ENCODE results near the gene GIT1. TPM values are rescaled to one million over a fixed set of nuclear protein-coding genes. Genes with fewer than 3 reads are reported as not detected.

The GIT1 gene
- total RNA-seq, 4 donors from 2014 or later: 39.2 to 71.8 (median 41.3) TPM

GRCh38 chr17:29591146-29591736 is 1.8 kb upstream of the GIT1 start:
- in situ Hi-C loops (cut with MboI; ENCODE audit: low pct_ligation_motif_present in 1 of 4, low pct_unique_long_range_greater_than_20kb in 1 of 4, low sequenced_read_pairs in 3 of 4) (no loop called here), intact Hi-C loops (cut with DNase I; ENCODE audit: low total_unique reads) (no loop called here)
- Histone ChIP-seq H3K4me3 (peak overlapping the region in 2 of 4 donors; percentile 8 to 30), H3K27ac (peak overlapping the region; percentile 85 to 93 (median 90)), H3K4me1 (peaks cover 40 to 63% (median 56%) of the 10 kb centered on the region in 4 donors), H3K27me3 (no peaks in the 10 kb centered on the region), H3K9me3 (no peaks in the 10 kb centered on the region), H3K36me3 (no peaks in the 10 kb centered on the region)
- 10 to 28% methylated on average over 2 to 28 of the region's 31 CpGs for WGBS, 2 donors (ENCODE audit: low coverage in 1 of 2)
- TF ChIP-seq EP300 (IDR thresholded peaks at IDR 0.05; ENCODE audit: low read depth) (no peak), CTCF (IDR thresholded peaks at IDR 0.05) (no peak), POLR2A (IDR thresholded peaks at IDR 0.05) (no peak), POLR2AphosphoS5 (IDR thresholded peaks at IDR 0.05) (no peak)
- peak; percentile 42 for DNase-seq

GRCh38 chr17:29590411-29591145 is 1.1 kb upstream of the GIT1 start:
- H3K27ac ChIP-seq: peak overlapping the region; percentile 85 to 93 (median 90)
- in situ Hi-C loops (cut with MboI; ENCODE audit: low pct_ligation_motif_present in 1 of 4, low pct_unique_long_range_greater_than_20kb in 1 of 4, low sequenced_read_pairs in 3 of 4) (no loop called here), intact Hi-C loops (cut with DNase I; ENCODE audit: low total_unique reads) (no loop called here)
- WGBS, 2 donors (ENCODE audit: low coverage in 1 of 2): 56% methylated on average over 25 of the region's 30 CpGs; no CpG with 5 or more reads in 1 of the 2 donors
- TF ChIP-seq EP300 (IDR thresholded peaks at IDR 0.05; ENCODE audit: low read depth): no peak
- no peak for TF ChIP-seq CTCF (IDR thresholded peaks at IDR 0.05)
- no peak for TF ChIP-seq POLR2A (IDR thresholded peaks at IDR 0.05)
- no peak for TF ChIP-seq POLR2AphosphoS5 (IDR thresholded peaks at IDR 0.05)
- no peaks in the 10 kb centered on the region for H3K9me3 ChIP-seq
- H3K4me3 ChIP-seq: peak overlapping the region in 2 of 4 donors; percentile 46 to 57
- H3K27me3 ChIP-seq: no peaks in the 10 kb centered on the region
- H3K4me1 ChIP-seq: peaks cover 40 to 63% (median 56%) of the 10 kb centered on the region in 4 donors
- H3K36me3 ChIP-seq: no peaks in the 10 kb centered on the region
- peak; percentile 18 for DNase-seq

GRCh38 chr17:29588562-29589411 is 661 bp downstream of the GIT1 start:
- in situ Hi-C loops (cut with MboI; ENCODE audit: low pct_ligation_motif_present in 1 of 4, low pct_unique_long_range_greater_than_20kb in 1 of 4, low sequenced_read_pairs in 3 of 4) (no loop called here), intact Hi-C loops (cut with DNase I; ENCODE audit: low total_unique reads) (no loop called here)
- no peaks in the 10 kb centered on the region for H3K36me3 ChIP-seq
- peak overlapping the region; percentile 69 to 87 (median 84) for H3K4me3 ChIP-seq
- H3K27me3 ChIP-seq: no peaks in the 10 kb centered on the region
- peak; percentile 43 for DNase-seq
- no peaks in the 10 kb centered on the region for H3K9me3 ChIP-seq
- WGBS, 2 donors (ENCODE audit: low coverage in 1 of 2): 2% methylated on average over 29 of the region's 72 CpGs; no CpG with 5 or more reads in 1 of the 2 donors
- TF ChIP-seq POLR2A (IDR thresholded peaks at IDR 0.05): no peak
- no peak for TF ChIP-seq EP300 (IDR thresholded peaks at IDR 0.05; ENCODE audit: low read depth)
- TF ChIP-seq CTCF (IDR thresholded peaks at IDR 0.05): peak in 1 of 5 experiments; percentile 27
- no peak for TF ChIP-seq POLR2AphosphoS5 (IDR thresholded peaks at IDR 0.05)
- peaks cover 37 to 58% (median 52%) of the 10 kb centered on the region in 4 donors for H3K4me1 ChIP-seq
- H3K27ac ChIP-seq: peak overlapping the region; percentile 82 to 93 (median 88)

Measured in transverse colon (tissue), 4 donors.